Right lobe of liver (tissue), 4 donors: ENCODE measurements around the gene STK24.

ENCODE experiments used
- POLR2A ChIP-seq: fragments of 450-650 bp; IDR thresholded peaks from one replicate; pipeline ENCODE4 v1.6.1; 2017; ENCODE audit warnings: antibody characterized with exemption, mild to moderate bottlenecking
- TF ChIP-seq, protein P1 (sequence below), 4 donors: fragments of 200-600 bp in 3 of 4; fragments of 450-650 bp in 1 of 4; IDR thresholded peaks; one replicate each; pipeline versions ENCODE4 v1.5.1 to v1.8.0; 2016 to 2022; ENCODE audit warnings: antibody characterized with exemption in 4 of 4, mild to moderate bottlenecking in 2 of 4
- donor health status: DM: no; HTN: no; CAD: no.
- donor health status: DM: no; HTN: no; CAD: no.
- donor health status: DM: no; HTN: yes; CAD: no.

DNA sequence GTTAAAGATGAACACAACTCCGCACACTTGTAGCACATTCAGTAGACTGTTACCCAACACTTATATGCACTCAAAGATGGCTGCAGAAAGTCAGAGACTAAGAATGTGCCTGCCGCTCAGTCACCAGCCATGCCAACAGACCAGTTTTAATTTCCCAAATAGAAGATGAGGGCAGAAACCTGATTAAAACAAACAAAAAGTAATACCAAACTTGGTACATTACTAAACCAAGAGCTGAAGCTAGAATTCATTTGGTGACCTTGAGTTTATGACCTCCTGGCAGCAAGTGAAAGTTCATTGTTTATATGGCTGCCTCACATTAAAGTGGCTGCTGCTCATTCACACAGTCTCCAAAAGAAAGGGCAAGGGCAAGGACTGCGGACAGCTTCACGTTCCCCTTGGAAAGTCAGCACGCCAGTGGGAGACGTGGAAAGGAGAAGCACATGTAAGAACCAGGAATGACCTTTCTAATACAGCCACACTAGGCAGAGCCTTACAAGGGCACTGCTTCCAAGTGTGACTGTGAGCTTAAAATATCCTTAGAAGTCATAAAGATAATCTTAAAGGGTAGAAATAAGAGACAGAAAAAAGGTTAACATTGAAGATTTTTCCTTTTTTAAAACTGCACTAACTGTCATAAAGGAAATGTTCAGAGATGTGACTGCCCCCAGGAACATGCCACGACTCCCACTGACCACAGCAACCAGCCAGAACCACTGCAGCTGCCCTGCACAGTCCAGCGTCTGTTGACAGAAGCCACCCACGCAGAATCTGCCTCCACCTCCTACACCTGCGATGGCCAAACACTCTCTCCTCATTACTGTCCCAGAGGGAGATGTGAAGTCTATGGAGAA is 73.5 kb downstream of the STK24 start:
- TF ChIP-seq, protein P1, sequence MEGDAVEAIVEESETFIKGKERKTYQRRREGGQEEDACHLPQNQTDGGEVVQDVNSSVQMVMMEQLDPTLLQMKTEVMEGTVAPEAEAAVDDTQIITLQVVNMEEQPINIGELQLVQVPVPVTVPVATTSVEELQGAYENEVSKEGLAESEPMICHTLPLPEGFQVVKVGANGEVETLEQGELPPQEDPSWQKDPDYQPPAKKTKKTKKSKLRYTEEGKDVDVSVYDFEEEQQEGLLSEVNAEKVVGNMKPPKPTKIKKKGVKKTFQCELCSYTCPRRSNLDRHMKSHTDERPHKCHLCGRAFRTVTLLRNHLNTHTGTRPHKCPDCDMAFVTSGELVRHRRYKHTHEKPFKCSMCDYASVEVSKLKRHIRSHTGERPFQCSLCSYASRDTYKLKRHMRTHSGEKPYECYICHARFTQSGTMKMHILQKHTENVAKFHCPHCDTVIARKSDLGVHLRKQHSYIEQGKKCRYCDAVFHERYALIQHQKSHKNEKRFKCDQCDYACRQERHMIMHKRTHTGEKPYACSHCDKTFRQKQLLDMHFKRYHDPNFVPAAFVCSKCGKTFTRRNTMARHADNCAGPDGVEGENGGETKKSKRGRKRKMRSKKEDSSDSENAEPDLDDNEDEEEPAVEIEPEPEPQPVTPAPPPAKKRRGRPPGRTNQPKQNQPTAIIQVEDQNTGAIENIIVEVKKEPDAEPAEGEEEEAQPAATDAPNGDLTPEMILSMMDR (IDR thresholded peaks at IDR 0.05) = no peak
- TF ChIP-seq POLR2A = no peak
